Stomach (tissue), 9 donors: Measurements from ENCODE around the gene WDR86. TPM values are rescaled to one million over a fixed set of nuclear protein-coding genes. Genes with fewer than 3 reads are reported as not detected.
A peak's percentile ranks its signal among the peaks of the same experiment; 100 is the strongest.

Experiments
- DNase-seq, 2 donors: peaks; one replicate each; pipeline versions ENCODE4 v3.0.0 to v3.0.0-alpha.2; 2013 to 2019
- H3K27ac ChIP-seq, 5 donors: fragments of 200-600 bp in 4 of 5; sonication (generic) in 4 of 5; one replicate each; pipeline ENCODE4 v1.5.1; 2013 to 2019; ENCODE audit warnings: mild to moderate bottlenecking in 1 of 5, moderate library complexity in 1 of 5
- H3K27me3 ChIP-seq, 3 donors: fragments of 200-600 bp; sonication (generic); one replicate each; pipeline ENCODE4 v1.5.1; 2017 to 2019; ENCODE audit warnings: mixed run types in 1 of 3
- H3K36me3 ChIP-seq, 4 donors: fragments of 200-600 bp; sonication (generic); 1 replicate in 3 of 4; 2 replicates in 1 of 4; pipeline ENCODE4 v1.5.1; 2016 to 2019
- H3K4me1 ChIP-seq, 4 donors: fragments of 200-600 bp; sonication (generic); one replicate each; pipeline ENCODE4 v1.5.1; 2016 to 2019
- H3K4me3 ChIP-seq, 4 donors: fragments of 200-600 bp; sonication (generic) in 3 of 4; one replicate each; pipeline ENCODE4 v1.5.1; 2016 to 2019; ENCODE audit warnings: mild to moderate bottlenecking in 1 of 4
- H3K9me3 ChIP-seq, 4 donors: fragments of 200-600 bp; sonication (generic); one replicate each; pipeline ENCODE4 v1.5.1; 2016 to 2019
- CTCF ChIP-seq, 7 experiments: fragments of 450-650 bp in 4 of 7; fragments of 200-600 bp in 3 of 7; sonication (generic) in 3 of 7; IDR thresholded peaks; one replicate each; pipeline ENCODE4 v1.5.1; 2016 to 2019; ENCODE audit warnings: antibody characterized with exemption in 7 of 7, control low read depth in 2 of 7, mild to moderate bottlenecking in 1 of 7
- EP300 ChIP-seq: sonication (generic); formaldehyde crosslinking; IDR thresholded peaks from one replicate; pipeline ENCODE4 v1.6.1; 2017; ENCODE audit warnings: antibody characterized with exemption
- POLR2A ChIP-seq, 4 donors: fragments of 450-650 bp; IDR thresholded peaks; one replicate each; pipeline ENCODE4 v1.6.1; 2016; ENCODE audit warnings: antibody characterized with exemption in 4 of 4, control low read depth in 2 of 4, mild to moderate bottlenecking in 1 of 4, moderate library complexity in 1 of 4
- POLR2AphosphoS5 ChIP-seq, 3 donors: sonication (generic); formaldehyde crosslinking; IDR thresholded peaks; one replicate each; pipeline ENCODE4 v1.6.1; 2016; ENCODE audit warnings: antibody characterized with exemption in 3 of 3
- WGBS, 5 donors: extraction: QIAGEN DNeasy Blood & Tissue Kit in 3 of 5; methylation state at CpG; one replicate each; pipeline versions ENCODE4 v1.1.5 to v1.1.7; 2013 to 2018; 5-methylcytosine and 5-hydroxymethylcytosine counted together
- intact Hi-C: fragments of 100-400 bp; cut with DNase I; formaldehyde crosslinking; loops from one replicate; pipeline ENCODE4 v1.15.1; 2023; ENCODE audit warnings: low total_unique reads
- polyA plus RNA-seq, 3 donors: library from polyadenylated mRNA; stranded (reverse); fragments of 200-250 nt; gene quantifications; one replicate each; pipeline ENCODE4 v1.2.3, GENCODE V29; 2013
- total RNA-seq, 5 donors: library from RNA; depleted of rRNA; stranded (reverse); fragments of >200 nt; gene quantifications; one replicate each; pipeline versions ENCODE4 v1.1.0 to v1.2.3, GENCODE V29; 2014 to 2016
- donor health status: healthy with polysubstance abuse.
- donor health status: Bipolar disorder and iron deficiency.
- donor health status: healthy.

The WDR86 gene
- total and polyA plus RNA-seq, 8 donors: 1.2 to 15.8 (median 5.2) TPM

- H3K27ac ChIP-seq: peak overlapping the region in 1 of 5 donors; percentile 54
- intact Hi-C loops: no loop called here
- WGBS, 5 donors: 82 to 91% (median 88%) methylated on average over 9 of the region's 9 CpGs
- TF ChIP-seq CTCF (IDR thresholded peaks at IDR 0.05) (no peak), EP300 (no peak), POLR2A (IDR thresholded peaks at IDR 0.05) (no peak), POLR2AphosphoS5 (IDR thresholded peaks at IDR 0.05) (no peak)
- peaks cover 23 to 42% (median 26%) of the 10 kb centered on the region in 4 donors for H3K4me1 ChIP-seq
- H3K27me3 ChIP-seq: peaks cover 10 to 39% (median 18%) of the 10 kb centered on the region in 3 donors
- no peak overlapping the region for H3K4me3 ChIP-seq
- no peaks in the 10 kb centered on the region for H3K36me3 ChIP-seq
- DNase-seq: no peak
- H3K9me3 ChIP-seq: no peaks in the 10 kb centered on the region
Observed at GRCh38 chr7:151405056-151405455, 4.8 kb downstream of the WDR86 start.

GRCh38 chr7:151404216-151405011, 5.4 kb downstream of the WDR86 start:
- DNase-seq: peak in 1 of 2 donors; percentile 61
- TF ChIP-seq POLR2AphosphoS5 (IDR thresholded peaks at IDR 0.05) (no peak), POLR2A (IDR thresholded peaks at IDR 0.05) (no peak), CTCF (IDR thresholded peaks at IDR 0.05) (no peak), EP300 (no peak)

GRCh38 chr7:151403764-151404163, 6.1 kb downstream of the WDR86 start:
- H3K4me3 ChIP-seq: no peak overlapping the region
- TF ChIP-seq CTCF (IDR thresholded peaks at IDR 0.05) (no peak), POLR2AphosphoS5 (IDR thresholded peaks at IDR 0.05) (no peak), EP300 (no peak), POLR2A (IDR thresholded peaks at IDR 0.05) (no peak)
- intact Hi-C loops: no loop called here
- no peak for DNase-seq
- peaks cover 0 to 26% (median 5%) of the 10 kb centered on the region in 3 donors for H3K27me3 ChIP-seq
- H3K27ac ChIP-seq: peak overlapping the region in 1 of 5 donors; percentile 4
- no peaks in the 10 kb centered on the region for H3K9me3 ChIP-seq
- H3K36me3 ChIP-seq: no peaks in the 10 kb centered on the region
- 50 to 75% (median 63%) methylated on average over 9 of the region's 9 CpGs for WGBS, 5 donors
- peaks cover 10 to 29% (median 13%) of the 10 kb centered on the region in 4 donors for H3K4me1 ChIP-seq

More at GRCh38 chr7:151404216-151405011, 5.4 kb downstream of the WDR86 start:
- H3K4me1 ChIP-seq: peaks cover 16 to 36% (median 19%) of the 10 kb centered on the region in 4 donors
- H3K27me3 ChIP-seq: peaks cover 4 to 32% (median 11%) of the 10 kb centered on the region in 3 donors
- H3K4me3 ChIP-seq: no peak overlapping the region
- intact Hi-C loops: no loop called here
- H3K9me3 ChIP-seq: no peaks in the 10 kb centered on the region
- WGBS, 5 donors: 66 to 78% (median 72%) methylated on average over 18 of the region's 18 CpGs
- peak overlapping the region in 1 of 5 donors; percentile 54 for H3K27ac ChIP-seq
- H3K36me3 ChIP-seq: no peaks in the 10 kb centered on the region

GRCh38 chr7:151402029-151402835, 7.6 kb downstream of the WDR86 start:
- H3K27me3 ChIP-seq: peaks cover 0 to 12% (median 0%) of the 10 kb centered on the region in 3 donors
- H3K4me3 ChIP-seq: no peak overlapping the region
- H3K27ac ChIP-seq: no peak overlapping the region
- intact Hi-C loops: no loop called here
- no peak for TF ChIP-seq POLR2A (IDR thresholded peaks at IDR 0.05)
- TF ChIP-seq EP300: no peak
- TF ChIP-seq CTCF (IDR thresholded peaks at IDR 0.05): no peak
- TF ChIP-seq POLR2AphosphoS5 (IDR thresholded peaks at IDR 0.05): no peak
- peaks cover 8 to 24% (median 10%) of the 10 kb centered on the region in 4 donors for H3K4me1 ChIP-seq
- no peaks in the 10 kb centered on the region for H3K9me3 ChIP-seq
- no peaks in the 10 kb centered on the region for H3K36me3 ChIP-seq
- no peak for DNase-seq
- WGBS, 5 donors: 92 to 96% (median 94%) methylated on average over 16 of the region's 16 CpGs
